ENCODE measurements around the gene HSPB6. TPM values are rescaled to one million over a fixed set of nuclear protein-coding genes. Genes with fewer than 3 reads are reported as not detected.

The HSPB6 gene
- total RNA-seq, 1 experiment from 2014 or later: 2.7 TPM

DNA sequence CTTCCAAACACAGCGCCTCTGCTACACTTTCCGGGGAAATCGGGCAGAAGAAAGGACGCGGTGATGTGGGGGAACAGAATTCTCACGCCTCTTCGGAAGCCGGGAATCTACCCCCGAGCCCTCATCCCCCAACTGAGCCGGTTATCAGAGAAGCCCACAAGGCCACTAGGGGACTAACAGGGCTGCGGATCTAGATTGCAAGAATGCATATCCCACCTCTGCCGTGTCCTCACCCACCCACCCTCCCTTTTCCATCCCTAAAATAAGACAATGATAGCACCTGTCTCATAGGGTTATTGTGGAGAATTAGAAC, 15.7 kb downstream of the HSPB6 start:
- Histone ChIP-seq H3K27me3 (ENCODE audit: insufficient read depth, low read depth) (no peaks in the 10 kb centered on the region), H2AFZ (0 out of 2 replicates have a peak overlapping the region, but pooled peaks have one; percentile 88), H3K9me2 (ENCODE audit: insufficient read depth) (no peaks in the 10 kb centered on the region), H4K20me1 (ENCODE audit: insufficient read depth) (no peaks in the 10 kb centered on the region), H3K27ac (no peak overlapping the region), H3K9me3 (ENCODE audit: insufficient read depth, low read depth) (no peaks in the 10 kb centered on the region), H3K4me3 (peak overlapping the region; percentile 86), H3K36me3 (ENCODE audit: low read depth) (no peaks in the 10 kb centered on the region), H3F3A (ENCODE audit: insufficient read depth, low read depth) (peaks cover 20% of the 10 kb centered on the region; the same call in 1 of the 2 replicates), H3K79me2 (ENCODE audit: low read depth) (peaks cover 7% of the 10 kb centered on the region), H3K4me1 (replicated peaks; ENCODE audit: insufficient read depth) (peaks cover 11% of the 10 kb centered on the region; the same call in 1 of the 2 replicates), H3K4me2 (peak overlapping the region; percentile 100)
- TF ChIP-seq EZH2 (IDR thresholded peaks at IDR 0.05; ENCODE audit: low read depth) (no peak), CTCF (conservative IDR thresholded peaks at IDR 0.05) (no peak)
- CTCF ChIA-PET: interaction anchor here (0.6 kb wide), 1 partner anchor 429 kb away, joined by 7 read pairs; no protein-coding TSS in a partner anchor
- POLR2A ChIA-PET (ENCODE audit: unreplicated experiment): no interaction called here
- intact Hi-C loops (cut with micrococcal nuclease; ENCODE audit: unreplicated experiment): loop anchor here (2.0 to 10.0 kb wide), 3 partner anchors 18 to 254 kb away; partner anchors contain the start of genes HCST, NFKBID, PROSER3 and SDHAF1
- BruUV-seq (replicated peaks): no TSS peak
- DNase-seq: no peak

- BruUV-seq (replicated peaks): no TSS peak
- peaks cover 1% of the 10 kb centered on the region for H3K79me2 ChIP-seq (ENCODE audit: low read depth)
- TF ChIP-seq EZH2 (IDR thresholded peaks at IDR 0.05; ENCODE audit: low read depth) (no peak), CTCF (conservative IDR thresholded peaks at IDR 0.05) (no peak; the same call in 1 of the 2 replicates)
- no peaks in the 10 kb centered on the region for H3K9me2 ChIP-seq (ENCODE audit: insufficient read depth)
- DNase-seq: peak; percentile 86 to 96
- peak overlapping the region; percentile 100 for H3K4me2 ChIP-seq
- peaks cover 20% of the 10 kb centered on the region; the same call in 1 of the 2 replicates for H3F3A ChIP-seq (ENCODE audit: insufficient read depth, low read depth)
- no peak overlapping the region for H3K27ac ChIP-seq
- ChIA-PET POLR2A (ENCODE audit: unreplicated experiment) (interaction anchor here (0.5 kb wide), 1 partner anchor 33 kb away, joined by 5 read pairs; no protein-coding TSS in a partner anchor), CTCF (interaction anchor here (0.6 kb wide), 1 partner anchor 429 kb away, joined by 7 read pairs; no protein-coding TSS in a partner anchor)
- H3K27me3 ChIP-seq (ENCODE audit: insufficient read depth, low read depth): no peaks in the 10 kb centered on the region
- no peaks in the 10 kb centered on the region for H4K20me1 ChIP-seq (ENCODE audit: insufficient read depth)
- H3K36me3 ChIP-seq (ENCODE audit: low read depth): no peaks in the 10 kb centered on the region
- no peaks in the 10 kb centered on the region for H3K9me3 ChIP-seq (ENCODE audit: insufficient read depth, low read depth)
- peaks cover 10% of the 10 kb centered on the region; the same call in 1 of the 2 replicates for H3K4me1 ChIP-seq (replicated peaks; ENCODE audit: insufficient read depth)
- intact Hi-C loops (cut with micrococcal nuclease; ENCODE audit: unreplicated experiment): loop anchor here (2.0 to 10.0 kb wide), 3 partner anchors 18 to 254 kb away; partner anchors contain the start of genes HCST, NFKBID, PROSER3 and SDHAF1
- peak overlapping the region; percentile 86 for H3K4me3 ChIP-seq
- peak overlapping the region; percentile 88 for H2AFZ ChIP-seq
Measured at GRCh38 chr19:35740423-35741202, 16.2 kb downstream of the HSPB6 start.

DNA sequence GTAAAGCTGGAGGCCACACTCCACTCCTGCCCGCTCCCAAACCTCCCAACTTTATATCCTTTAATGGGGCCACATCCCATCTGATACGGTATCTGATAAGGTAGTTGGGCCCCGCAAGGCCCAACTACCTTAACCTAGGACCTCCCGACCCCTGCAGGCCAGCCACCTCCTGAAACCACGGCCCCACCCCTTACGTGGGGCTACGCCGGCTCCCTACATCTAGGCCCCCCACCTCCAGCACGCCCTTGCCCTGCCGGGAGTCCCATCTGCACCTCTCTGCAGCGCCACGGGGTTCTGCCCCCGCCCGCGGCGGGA, 16.8 kb downstream of the HSPB6 start:
- no peaks in the 10 kb centered on the region for H3K9me2 ChIP-seq (ENCODE audit: insufficient read depth)
- H2AFZ ChIP-seq: peak overlapping the region; percentile 77
- intact Hi-C loops (cut with micrococcal nuclease; ENCODE audit: unreplicated experiment): loop anchor here (2.0 to 10.0 kb wide), 3 partner anchors 19 to 255 kb away; partner anchors contain the start of genes HCST, NFKBID, PROSER3 and SDHAF1
- H3K36me3 ChIP-seq (ENCODE audit: low read depth): no peaks in the 10 kb centered on the region
- ChIA-PET CTCF (no interaction called here), POLR2A (ENCODE audit: unreplicated experiment) (interaction anchor here (0.5 kb wide), 1 partner anchor 33 kb away, joined by 5 read pairs; no protein-coding TSS in a partner anchor)
- H3K79me2 ChIP-seq (ENCODE audit: low read depth): no peaks in the 10 kb centered on the region
- TF ChIP-seq EZH2 (IDR thresholded peaks at IDR 0.05; ENCODE audit: low read depth): no peak
- TF ChIP-seq CTCF (conservative IDR thresholded peaks at IDR 0.05): no peak
- H3K27me3 ChIP-seq (ENCODE audit: insufficient read depth, low read depth): no peaks in the 10 kb centered on the region
- peaks cover 10% of the 10 kb centered on the region; the same call in 1 of the 2 replicates for H3K4me1 ChIP-seq (replicated peaks; ENCODE audit: insufficient read depth)
- H3K9me3 ChIP-seq (ENCODE audit: insufficient read depth, low read depth): no peaks in the 10 kb centered on the region
- no peaks in the 10 kb centered on the region for H4K20me1 ChIP-seq (ENCODE audit: insufficient read depth)
- no TSS peak for BruUV-seq (replicated peaks)
- DNase-seq: no peak
- H3F3A ChIP-seq (ENCODE audit: insufficient read depth, low read depth): peaks cover 20% of the 10 kb centered on the region; the same call in 1 of the 2 replicates
- H3K4me2 ChIP-seq: peak overlapping the region; percentile 100
- peak overlapping the region; percentile 86 for H3K4me3 ChIP-seq
- no peak overlapping the region for H3K27ac ChIP-seq
